Amygdala (tissue), 56 donors: Measurements from ENCODE around the gene APBA3.

Source experiments
- DNase-seq, 56 donors: peaks; one replicate each; lab custom pipeline; 2025; lab: John Stamatoyannopoulos, UW

Gene APBA3

DNA sequence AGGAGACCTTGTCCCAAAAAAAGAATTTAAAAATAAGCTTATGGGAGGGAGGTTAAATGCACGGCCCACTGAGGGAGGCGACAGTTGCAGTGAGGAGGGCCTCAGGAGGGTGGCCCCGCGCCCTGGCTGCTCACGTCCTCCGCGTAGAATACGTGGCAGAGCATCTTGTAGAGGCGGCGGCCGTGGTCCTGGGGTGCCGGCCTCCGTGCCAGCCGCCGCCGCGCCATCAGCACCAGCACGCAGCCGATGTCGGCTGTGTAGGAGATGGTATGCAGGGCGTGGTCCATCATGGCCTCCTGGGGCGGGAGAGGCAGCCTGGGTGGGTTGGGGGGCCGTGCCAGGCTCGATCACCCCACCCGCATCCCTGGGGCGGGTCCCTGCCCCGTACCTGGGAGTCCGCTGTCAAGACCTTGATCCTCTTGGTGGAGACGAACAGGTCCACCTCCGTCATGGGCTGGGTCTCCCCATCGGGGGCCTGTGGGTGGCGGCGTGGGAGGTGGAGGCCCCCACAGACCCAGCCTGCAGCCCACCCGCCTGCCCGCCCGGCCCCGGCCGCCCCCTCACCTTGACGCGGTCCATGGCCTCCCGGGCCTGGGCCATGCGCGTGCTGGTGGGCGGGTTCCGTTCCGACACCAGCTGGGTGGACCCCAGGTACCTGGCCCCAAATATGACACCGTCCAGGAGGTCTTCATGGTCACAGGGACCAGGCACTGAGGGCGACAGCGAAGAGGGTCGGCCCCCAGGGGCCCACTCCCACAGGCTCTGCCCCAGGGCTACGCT is 7.7 kb downstream of the APBA3 start:
- no peak for DNase-seq

DNA sequence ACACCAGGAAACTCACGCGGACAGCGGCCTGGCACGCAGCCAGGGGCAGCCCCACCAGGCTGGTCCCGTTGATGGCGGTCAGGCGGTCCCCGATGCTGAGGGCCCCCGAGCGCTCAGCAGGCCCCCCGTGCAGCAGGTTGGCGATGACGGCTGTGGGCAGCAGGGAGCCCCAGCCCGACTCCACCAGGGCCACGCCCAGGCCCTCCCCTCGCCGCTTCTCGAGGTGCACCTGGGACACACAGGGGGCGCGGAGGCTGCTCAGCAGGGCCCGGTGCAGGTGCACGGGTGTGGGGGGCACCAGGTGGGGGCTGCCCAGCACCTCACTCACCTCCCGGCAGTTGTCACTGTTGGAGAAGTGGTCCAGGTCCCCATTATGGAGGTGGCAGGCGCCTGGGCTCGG is 9.0 kb downstream of the APBA3 start:
- DNase-seq = no peak

DNA sequence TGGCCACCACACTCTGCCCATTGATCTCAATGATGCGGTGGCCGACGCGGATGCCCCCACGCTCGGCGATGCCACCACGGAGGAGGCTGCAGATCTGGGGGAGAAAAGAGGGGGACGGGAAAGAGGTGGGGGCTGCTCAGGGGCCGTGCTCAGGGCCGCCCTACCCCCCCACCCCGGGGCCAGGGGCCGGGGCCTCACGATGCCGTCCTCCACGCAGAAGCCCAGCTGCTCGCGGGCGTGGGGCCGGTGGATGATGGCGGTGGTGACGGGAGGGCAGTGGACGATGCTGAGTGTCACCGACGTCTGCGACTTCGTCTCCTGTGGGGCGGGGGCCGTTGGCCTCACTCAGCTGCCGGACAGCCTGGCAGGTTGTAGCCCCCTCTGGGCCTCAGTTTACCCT is 10.3 kb downstream of the APBA3 start:
- DNase-seq = no peak

DNA sequence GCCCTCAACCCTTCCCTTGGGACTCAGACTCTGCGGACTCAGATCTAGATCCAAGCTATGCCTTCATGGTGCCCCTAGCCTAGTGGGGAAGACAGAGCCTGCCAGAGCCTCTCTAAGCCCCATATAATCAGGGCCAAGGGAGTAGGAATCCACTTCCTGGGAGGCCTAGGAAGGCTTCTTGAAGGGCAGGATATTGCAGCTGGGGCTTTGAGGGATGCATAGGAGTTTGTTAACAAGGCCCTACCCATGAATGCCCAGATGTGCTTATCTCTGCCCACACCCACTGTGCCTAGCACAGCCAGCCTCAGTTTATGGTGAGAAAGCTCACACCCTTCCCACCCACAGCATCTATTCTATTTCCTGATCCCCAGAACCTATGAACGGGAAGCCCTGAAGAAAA is 11.3 kb downstream of the APBA3 start:
- DNase-seq = no peak

DNA sequence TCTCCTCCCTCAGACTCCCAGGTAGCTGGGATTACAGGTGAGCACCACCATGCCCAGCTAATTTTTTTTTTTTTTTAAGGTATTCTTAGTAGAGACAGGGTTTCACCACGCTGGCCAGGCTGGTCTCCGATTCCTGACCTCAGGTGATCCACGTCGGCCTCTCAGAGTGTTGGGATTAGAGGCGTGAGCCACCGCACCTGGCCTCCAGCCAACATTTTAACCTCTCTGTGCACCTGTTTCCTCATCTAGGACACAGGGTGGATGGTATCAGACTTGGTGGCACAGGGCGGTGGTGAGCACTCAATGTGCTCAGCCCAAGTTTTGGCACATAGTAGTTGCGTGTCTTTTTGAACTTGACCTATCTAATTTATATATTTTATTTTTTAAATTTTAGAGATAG is 12.5 kb downstream of the APBA3 start:
- no peak for DNase-seq

DNA sequence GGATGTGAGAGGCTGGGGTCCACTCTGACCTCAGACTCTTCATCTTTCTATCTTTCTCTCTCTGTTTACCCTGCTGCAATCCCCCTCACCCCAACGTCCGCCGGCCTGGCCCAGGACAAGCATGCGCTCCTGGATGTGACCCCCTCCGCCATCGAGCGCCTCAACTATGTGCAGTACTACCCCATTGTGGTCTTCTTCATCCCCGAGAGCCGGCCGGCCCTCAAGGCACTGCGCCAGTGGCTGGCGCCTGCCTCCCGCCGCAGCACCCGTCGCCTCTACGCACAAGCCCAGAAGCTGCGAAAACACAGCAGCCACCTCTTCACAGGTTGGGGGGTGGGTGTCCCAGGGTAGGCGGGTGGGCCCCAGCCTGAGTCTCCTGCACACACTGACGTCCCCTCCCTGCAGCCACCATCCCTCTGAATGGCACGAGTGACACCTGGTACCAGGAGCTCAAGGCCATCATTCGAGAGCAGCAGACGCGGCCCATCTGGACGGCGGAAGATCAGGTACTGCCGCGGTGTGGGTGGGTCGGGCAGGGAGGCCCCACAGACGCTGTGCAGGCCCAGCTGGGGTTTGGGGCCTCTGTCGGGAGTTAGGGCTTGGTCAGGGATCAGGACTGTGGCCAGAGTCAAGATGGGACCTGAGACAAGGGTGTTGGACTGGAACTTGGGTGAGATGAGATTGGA is 15.0 kb downstream of the APBA3 start:
- no peak for DNase-seq

DNA sequence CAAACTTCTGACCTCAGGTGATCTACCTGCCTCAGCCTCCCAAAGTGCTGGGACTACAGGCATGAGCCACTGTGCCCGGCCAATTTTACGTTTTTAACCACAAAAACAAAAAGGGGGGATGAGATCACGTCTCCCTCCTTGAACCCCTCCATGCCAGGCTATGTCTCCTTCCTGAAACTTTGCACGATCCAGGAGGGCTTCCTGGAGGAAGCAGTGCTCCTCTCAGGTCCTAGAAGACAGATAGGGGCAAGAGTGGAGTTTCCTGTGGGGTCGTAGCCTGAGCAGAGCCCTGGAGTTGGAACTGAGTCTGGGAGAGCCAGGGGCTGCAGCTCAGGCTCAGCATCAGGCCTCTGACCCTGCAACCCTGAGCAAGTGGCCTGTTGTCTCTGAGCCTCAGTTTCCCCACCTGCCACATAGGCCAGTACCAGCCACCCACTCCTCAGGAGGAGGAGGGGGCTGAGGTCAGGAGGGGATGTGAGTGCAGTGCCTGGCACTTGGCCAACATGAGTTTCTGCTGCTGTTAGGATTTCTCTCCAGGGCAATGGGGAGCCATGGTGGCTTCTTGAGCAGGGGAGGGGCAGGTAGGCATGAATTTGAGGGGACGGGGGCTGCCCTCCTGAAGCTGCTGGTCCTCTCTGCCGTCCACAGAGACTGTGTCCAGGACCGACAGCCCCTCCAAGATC is 16.0 kb downstream of the APBA3 start:
- DNase-seq = no peak

DNA sequence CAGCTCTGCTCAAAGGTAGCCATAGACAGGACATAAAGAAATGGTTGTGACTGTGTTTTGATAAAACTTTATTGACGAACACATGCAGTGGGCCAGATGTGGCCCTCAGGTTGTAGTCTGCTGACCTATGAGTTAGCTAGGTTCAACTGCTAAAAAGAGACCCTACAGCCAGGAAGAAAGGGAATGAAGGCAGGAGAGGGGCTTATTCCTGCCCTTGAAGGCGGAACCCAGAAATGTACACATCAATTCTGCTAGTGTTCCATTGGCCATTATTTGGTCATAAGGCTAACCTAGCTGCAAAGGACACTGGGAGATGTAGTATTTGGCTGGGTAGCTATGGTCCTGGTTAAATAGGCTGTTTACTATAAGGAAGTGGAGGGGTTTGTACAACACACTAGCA is 18.0 kb downstream of the APBA3 start:
- DNase-seq = no peak

DNA sequence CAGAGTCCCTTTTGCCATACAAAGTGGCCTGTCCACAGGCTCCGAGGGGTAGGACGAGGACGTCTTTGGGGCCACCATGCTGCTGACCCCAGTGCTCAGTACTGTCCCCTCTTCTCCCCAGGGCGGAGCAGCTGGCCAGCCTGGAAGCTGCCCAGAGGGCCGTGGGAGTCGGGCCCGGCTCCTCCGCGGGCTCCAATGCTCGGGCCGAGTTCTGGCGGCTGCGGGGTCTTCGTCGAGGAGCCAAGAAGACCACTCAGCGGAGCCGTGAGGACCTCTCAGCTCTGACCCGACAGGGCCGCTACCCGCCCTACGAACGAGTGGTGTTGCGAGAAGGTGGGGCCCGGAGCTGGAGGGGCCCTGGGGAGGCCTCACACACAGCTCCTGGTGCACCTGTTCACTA is 21.1 kb downstream of the APBA3 start:
- DNase-seq = no peak

DNA sequence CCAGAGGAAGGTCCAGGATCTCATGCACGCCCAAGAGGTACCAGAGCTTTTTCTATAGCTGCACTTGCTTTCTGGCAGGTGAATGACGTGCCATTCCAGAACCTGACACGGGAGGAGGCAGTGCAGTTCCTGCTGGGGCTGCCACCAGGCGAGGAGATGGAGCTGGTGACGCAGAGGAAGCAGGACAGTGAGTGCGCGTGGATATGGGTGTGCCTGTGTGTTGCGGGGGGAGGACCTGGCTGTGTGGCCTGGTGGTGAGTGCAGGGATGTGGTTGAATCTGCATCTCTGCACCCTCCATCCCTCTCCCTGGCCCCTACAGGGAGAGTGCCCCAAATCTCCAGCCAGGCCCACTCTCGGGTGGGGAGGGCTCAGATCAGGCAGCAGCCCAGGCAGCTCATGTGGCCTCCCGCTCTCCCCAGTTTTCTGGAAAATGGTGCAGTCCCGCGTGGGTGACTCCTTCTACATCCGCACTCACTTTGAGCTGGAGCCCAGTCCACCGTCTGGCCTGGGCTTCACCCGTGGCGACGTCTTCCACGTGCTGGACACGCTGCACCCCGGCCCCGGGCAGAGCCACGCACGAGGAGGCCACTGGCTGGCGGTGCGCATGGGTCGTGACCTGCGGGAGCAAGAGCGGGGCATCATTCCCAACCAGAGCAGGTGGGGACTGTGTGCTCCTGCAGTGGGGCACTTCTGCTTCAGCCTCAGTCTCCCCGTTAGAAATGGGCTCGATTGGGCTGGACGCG is 22.8 kb downstream of the APBA3 start:
- no peak for DNase-seq

DNA sequence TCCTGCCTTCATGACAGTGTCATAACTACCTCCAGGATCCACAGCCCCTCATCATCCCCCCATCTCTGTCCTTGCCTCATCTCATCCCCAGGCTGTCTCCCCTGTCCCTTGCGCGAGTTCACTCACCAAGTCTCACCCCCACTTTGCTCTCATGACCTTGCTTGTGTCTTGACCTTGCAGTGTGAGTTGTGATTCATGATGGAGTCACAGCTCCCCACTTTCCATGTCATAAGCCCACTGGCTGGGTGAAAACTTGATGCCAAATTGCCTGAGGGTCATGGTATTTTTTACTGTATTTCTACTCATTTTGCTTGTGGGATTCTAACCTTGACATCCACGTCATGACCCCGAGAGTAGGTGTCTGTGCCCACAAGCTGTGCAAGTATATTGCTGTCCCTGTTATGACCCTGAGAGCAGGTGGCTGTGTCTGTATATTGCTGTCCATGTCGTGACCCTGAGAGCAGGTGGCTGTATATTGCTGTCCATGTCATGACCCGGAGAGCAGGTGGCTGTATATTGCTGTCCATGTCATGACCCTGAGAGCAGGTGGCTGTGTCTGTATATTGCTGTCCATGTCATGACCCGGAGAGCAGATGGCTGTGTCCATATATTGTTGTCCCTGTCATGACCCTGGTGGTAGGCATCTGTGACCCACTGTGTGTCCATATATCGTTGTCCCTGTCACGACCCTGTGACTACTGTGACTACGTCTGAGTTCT is 23.8 kb downstream of the APBA3 start:
- DNase-seq = no peak

DNA sequence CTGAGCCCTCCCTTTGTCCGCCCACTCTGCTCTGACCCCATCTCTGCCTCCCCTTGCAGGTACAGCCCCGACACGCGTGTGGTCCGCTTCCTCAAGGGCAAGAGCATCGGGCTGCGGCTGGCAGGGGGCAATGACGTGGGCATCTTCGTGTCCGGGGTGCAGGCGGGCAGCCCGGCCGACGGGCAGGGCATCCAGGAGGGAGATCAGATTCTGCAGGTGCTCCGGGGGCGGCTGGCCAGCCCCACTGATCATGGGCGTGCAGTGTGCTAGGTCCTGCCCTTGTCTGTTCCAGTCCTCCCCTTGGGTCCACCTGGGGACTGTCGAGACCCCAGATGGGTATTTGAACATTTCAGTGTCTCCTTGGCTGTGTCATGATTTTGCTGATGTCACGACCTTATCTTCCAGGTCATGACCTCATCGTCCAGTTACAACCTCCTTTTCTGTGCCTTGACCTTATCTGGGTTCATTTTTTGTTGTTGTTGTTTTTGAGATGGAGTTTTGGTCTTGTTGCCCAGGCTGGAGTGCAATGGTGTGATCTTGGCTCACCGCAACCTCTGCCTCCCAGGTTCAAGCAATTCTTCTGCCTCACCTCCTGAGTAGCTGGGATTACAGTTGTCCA is 25.3 kb downstream of the APBA3 start:
- DNase-seq = no peak

DNA sequence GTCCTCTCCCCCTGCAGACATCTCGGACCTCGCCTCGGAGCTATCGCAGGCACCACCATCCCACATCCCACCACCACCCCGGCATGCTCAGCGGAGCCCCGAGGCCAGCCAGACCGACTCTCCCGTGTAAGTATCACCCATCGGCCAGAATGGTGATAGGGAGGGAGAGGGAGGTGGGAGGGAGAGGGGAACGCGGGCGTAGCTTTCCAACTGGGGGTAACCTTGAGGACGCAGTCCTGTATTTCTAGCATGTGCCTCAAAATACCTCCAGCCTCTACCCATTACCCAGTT is 27.2 kb downstream of the APBA3 start:
- no peak for DNase-seq

DNA sequence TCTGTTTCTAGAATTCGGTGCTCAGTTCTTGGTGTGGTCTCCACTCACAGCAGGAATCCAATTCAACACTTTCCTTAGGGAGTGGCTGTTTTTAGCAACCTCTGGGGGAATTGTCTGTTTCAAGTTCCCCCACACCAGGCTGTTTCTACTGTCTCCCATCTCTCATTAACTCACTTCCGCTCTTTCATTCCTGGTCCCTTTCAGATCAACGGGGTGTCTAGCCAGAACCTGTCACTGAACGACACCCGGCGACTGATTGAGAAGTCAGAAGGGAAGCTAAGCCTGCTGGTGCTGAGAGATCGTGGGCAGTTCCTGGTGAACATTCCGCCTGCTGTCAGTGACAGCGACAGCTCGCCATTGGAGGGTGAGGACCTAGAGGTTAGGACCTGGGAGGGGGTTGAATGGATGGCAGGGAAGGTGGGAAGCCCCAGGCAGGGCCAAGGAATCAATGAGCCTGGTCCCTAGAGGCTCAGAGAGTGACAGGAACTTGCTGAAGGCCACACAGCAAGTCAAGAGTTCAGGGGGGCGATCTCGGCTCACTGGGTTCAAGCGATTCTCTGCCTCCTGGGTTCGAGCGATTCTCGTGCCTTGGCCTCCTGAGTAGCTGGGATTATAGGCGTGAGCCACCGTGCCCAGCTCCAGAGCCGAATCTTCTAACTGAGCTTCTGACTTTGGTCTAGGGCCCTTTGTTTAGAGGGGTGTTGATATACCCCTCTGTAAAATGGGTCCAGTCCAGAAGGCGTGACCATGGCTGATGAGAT is 27.8 kb downstream of the APBA3 start:
- no peak for DNase-seq

DNA sequence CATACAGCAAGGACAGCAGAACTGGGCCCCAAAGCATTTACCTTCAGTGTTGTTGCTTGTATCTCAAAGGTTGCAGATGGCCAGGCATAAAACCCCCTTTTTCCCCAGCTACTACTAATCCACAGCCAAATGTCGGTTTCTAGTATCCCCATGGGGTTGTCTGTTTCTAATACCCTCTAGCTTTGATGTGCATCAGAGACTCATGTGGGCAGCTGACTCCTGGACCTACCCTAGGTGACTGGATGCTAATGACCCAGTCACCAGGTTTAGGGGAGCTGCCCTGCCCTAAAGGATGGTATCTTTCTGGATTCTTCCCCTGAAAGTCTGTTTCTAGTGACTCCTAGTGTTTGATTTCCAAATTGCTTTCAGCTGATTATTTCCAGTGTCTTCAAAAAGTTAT is 29.4 kb downstream of the APBA3 start:
- no peak for DNase-seq

DNA sequence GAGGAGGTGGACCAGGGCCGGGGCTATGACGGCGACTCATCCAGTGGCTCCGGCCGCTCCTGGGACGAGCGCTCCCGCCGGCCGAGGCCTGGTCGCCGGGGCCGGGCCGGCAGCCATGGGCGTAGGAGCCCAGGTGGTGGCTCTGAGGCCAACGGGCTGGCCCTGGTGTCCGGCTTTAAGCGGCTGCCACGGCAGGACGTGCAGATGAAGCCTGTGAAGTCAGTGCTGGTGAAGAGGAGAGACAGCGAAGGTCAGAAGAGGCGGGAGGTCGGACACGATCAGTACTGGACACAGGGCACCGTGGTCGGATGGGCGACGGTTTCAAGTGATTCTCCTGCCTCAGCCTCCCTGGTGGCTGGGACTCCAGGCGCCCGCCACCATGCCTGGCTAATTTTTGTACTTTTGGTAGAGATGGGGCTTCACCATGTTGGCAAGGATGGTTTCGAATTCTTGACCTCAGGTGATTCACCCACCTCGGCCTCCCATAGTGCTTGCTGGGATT is 31.0 kb downstream of the APBA3 start:
- no peak for DNase-seq

DNA sequence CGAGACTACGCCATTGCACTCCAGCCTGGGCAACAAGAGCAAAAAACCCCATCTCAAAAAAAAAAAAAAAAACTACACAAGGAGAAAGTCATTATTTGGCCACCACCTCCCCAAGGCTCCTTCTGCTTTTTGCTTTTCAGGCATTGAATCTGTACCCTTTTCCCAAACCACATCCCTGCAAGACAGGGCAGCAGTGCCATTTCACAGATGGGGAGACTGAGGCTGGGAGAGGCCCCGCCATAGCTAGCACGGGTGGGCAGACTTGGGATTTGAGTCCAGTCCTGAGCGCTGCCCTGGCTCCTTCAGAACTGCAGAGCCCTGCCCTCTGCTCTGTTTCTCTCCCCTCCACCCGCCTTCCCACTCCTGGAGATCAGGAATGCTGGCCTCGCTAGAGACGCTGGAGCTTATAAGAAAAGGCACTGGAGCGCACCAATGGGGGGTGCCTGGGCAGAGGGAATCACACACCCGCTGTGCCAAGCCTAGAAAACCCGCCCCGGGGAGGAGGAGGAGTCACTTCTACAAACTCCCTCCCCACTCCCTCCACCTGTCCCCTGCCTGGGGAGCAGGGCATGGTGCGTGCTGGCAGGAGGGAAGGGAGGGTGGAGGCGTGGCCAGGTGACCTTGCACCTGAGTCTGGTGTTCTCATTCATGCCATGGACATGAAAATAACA is 35.7 kb downstream of the APBA3 start:
- no peak for DNase-seq

DNA sequence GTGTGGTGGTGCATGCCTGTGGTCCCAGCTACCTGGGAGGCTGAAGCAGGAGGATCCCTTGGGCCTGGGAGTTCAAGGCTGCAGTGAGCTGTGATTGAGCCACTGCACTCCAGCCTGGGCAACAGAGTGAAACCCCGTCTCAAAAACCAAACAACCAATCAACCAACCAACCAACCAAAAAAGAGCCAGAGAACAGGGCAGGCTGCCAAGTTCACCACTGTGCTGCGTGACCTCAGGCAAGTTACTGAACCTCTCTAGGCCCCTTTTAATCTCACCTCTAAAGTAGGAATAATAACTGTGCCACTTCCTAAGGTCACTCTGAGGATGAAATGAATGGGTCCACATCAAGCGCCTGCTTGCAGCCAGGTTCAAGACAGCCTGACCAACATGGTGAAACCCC is 36.4 kb downstream of the APBA3 start:
- DNase-seq = no peak

DNA sequence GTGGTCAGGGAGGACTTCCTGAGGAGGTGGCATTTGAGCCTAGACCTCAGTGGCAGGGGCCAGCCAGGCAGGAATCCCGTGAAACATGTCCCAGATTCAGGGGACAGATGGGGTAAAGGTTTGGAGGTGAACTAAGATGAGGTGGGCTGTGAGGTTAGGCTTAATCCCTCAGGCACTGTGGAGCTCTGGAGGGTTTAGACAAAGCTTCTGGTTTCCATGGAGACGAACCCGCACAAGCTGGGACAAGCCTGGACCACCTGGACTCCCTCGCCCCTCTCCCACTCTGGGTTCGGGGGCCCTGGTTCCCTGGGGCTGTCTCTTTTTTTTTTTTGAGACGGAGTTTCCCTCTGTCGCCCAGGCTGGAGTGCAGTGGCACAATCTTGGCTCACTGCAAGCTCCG is 37.6 kb downstream of the APBA3 start:
- DNase-seq = no peak
